GM18909 (cell line): Measurements from ENCODE around the gene LIPA.
"Not testable (repeated sequence)": the region's sequence is repeated elsewhere in the genome, so short reads cannot be mapped to it uniquely, and the experiment has no call there.

ENCODE experiments used
- ATAC-seq: cut with Tn5 transposase; IDR thresholded peaks from one replicate; pipeline ENCODE4 v1.9.1; 2021; ENCODE audit warnings: mild to moderate bottlenecking; ENCODE audit not compliant: unreplicated experiment, poor library complexity

Gene LIPA

GRCh38 chr10:89214566-89215165, 36.9 kb downstream of the LIPA start:
- no peak for ATAC-seq

GRCh38 chr10:89213191-89213808, 38.3 kb downstream of the LIPA start:
- ATAC-seq = no peak

GRCh38 chr10:89210794-89211425, 40.7 kb downstream of the LIPA start:
- no peak for ATAC-seq

GRCh38 chr10:89209718-89210117, 41.9 kb downstream of the LIPA start:
- ATAC-seq = no peak

- ATAC-seq = no peak
Observed at GRCh38 chr10:89207801-89208551, 43.6 kb downstream of the LIPA start.

- no peak for ATAC-seq
Observed at GRCh38 chr10:89207181-89207800, 44.3 kb downstream of the LIPA start, which contains the start of gene CH25H. TSS of gene CH25H (minus strand) at chr10:89207317. CDS start at chr10:89207292, 25 bp downstream.

- ATAC-seq = no peak
Observed at GRCh38 chr10:89206402-89207180, 45.0 kb downstream of the LIPA start.

- no peak for ATAC-seq
Observed at GRCh38 chr10:89204621-89205185, 46.9 kb downstream of the LIPA start.

- no peak for ATAC-seq
Observed at GRCh38 chr10:89203237-89203636, 48.3 kb downstream of the LIPA start.

- no peak for ATAC-seq
Observed at GRCh38 chr10:89202033-89202425, 49.5 kb downstream of the LIPA start.

- no peak for ATAC-seq
Observed at GRCh38 chr10:89201345-89202032, 50.1 kb downstream of the LIPA start.

- no peak for ATAC-seq
Observed at GRCh38 chr10:89197473-89197872, 54.1 kb downstream of the LIPA start.

GRCh38 chr10:89191301-89191700, 60.3 kb downstream of the LIPA start:
- not testable (repeated sequence) for ATAC-seq

GRCh38 chr10:89189211-89189734, 62.3 kb downstream of the LIPA start:
- no peak for ATAC-seq

GRCh38 chr10:89185658-89186057, 65.9 kb downstream of the LIPA start:
- no peak for ATAC-seq

- no peak for ATAC-seq
Observed at GRCh38 chr10:89184638-89185037, 66.9 kb downstream of the LIPA start.

GRCh38 chr10:89183571-89183970, 68.0 kb downstream of the LIPA start:
- ATAC-seq = no peak

GRCh38 chr10:89182894-89183293, 68.7 kb downstream of the LIPA start:
- ATAC-seq = no peak

GRCh38 chr10:89175816-89176215, 75.8 kb downstream of the LIPA start:
- ATAC-seq = no peak
